Measurements from ENCODE around the gene YAP1.

Gene YAP1

GRCh38 chr11:102109896-102110760 lies at the start of gene YAP1:
YAP1 (plus strand) TSS chr11:102110447; CDS start chr11:102110849, 402 bp downstream.
- ATAC-seq (peak; percentile 74), DNase-seq (peak; percentile 60 to 63)
- Mint-ChIP-seq H3K27ac (peak within 1 kb of the TSS; percentile 19 to 53), H3K9me3 (no peaks in the 10 kb centered on the region), H3K4me1 (peaks cover 17% of the 10 kb centered on the region), H3K27me3 (peaks cover 56% of the 10 kb centered on the region), H3K4me3 (peak within 1 kb of the TSS; percentile 93 to 99)

DNA sequence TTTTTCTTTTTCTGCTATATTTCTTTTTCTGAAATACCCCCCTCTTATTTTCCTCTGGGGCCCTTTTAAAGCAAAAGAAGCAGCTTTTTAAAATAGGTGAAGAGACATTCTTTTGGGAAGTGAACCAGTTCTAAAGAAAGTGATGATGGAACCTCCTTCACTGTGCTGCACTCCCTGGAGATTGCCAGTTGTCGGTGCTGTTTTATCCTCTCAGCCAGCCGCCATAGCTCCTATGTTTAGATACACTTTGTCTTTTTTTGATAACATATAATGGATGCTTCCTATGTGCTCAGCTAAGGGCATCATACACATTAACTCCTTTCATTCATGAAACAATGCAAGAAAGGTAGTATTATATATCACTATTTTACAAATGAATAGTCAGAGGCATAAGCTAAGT lies 49.0 kb upstream of the YAP1 start:
- DNase-seq (no peak), ATAC-seq (no peak)
- Mint-ChIP-seq H3K9me3 (no peaks in the 10 kb centered on the region), H3K4me3 (no peak overlapping the region), H3K27ac (no peak overlapping the region), H3K4me1 (no peaks in the 10 kb centered on the region), H3K27me3 (no peaks in the 10 kb centered on the region)

- H3K27ac Mint-ChIP-seq: no peak overlapping the region
- DNase-seq (no peak), ATAC-seq (no peak)
- H3K4me3 Mint-ChIP-seq: no peak overlapping the region
- no peaks in the 10 kb centered on the region for H3K4me1 Mint-ChIP-seq
- no peaks in the 10 kb centered on the region for H3K9me3 Mint-ChIP-seq
- H3K27me3 Mint-ChIP-seq: no peaks in the 10 kb centered on the region
Measured at GRCh38 chr11:102062106-102062505, 48.1 kb upstream of the YAP1 start.

GRCh38 chr11:102064316-102064715 lies 45.9 kb upstream of the YAP1 start:
- ATAC-seq: no peak
- H3K4me1 Mint-ChIP-seq: no peaks in the 10 kb centered on the region
- H3K4me3 Mint-ChIP-seq: no peak overlapping the region
- DNase-seq: no peak
- H3K9me3 Mint-ChIP-seq: no peaks in the 10 kb centered on the region
- no peaks in the 10 kb centered on the region for H3K27me3 Mint-ChIP-seq
- no peak overlapping the region for H3K27ac Mint-ChIP-seq

- H3K27ac Mint-ChIP-seq: no peak overlapping the region
- no peaks in the 10 kb centered on the region for H3K27me3 Mint-ChIP-seq
- peaks cover 17 to 38% of the 10 kb centered on the region in 2 donors for H3K9me3 Mint-ChIP-seq
- DNase-seq: no peak
- no peak for ATAC-seq
- no peaks in the 10 kb centered on the region for H3K4me1 Mint-ChIP-seq
- no peak overlapping the region for H3K4me3 Mint-ChIP-seq
Measured at GRCh38 chr11:102070766-102071165, 39.5 kb upstream of the YAP1 start.

GRCh38 chr11:102071497-102072472 lies 38.5 kb upstream of the YAP1 start:
- Mint-ChIP-seq H3K4me3 (no peak overlapping the region), H3K9me3 (peaks cover 17 to 38% of the 10 kb centered on the region in 2 donors), H3K4me1 (no peaks in the 10 kb centered on the region), H3K27me3 (peaks cover under 1% of the 10 kb centered on the region), H3K27ac (no peak overlapping the region)
- no peak for DNase-seq
- ATAC-seq: no peak

GRCh38 chr11:102073253-102073652 lies 37.0 kb upstream of the YAP1 start:
- ATAC-seq: no peak
- no peak for DNase-seq
- Mint-ChIP-seq H3K27ac (no peak overlapping the region), H3K4me1 (no peaks in the 10 kb centered on the region), H3K9me3 (peaks cover 17 to 38% of the 10 kb centered on the region in 2 donors), H3K4me3 (no peak overlapping the region), H3K27me3 (peaks cover 6% of the 10 kb centered on the region)

GRCh38 chr11:102079625-102080024 lies 30.6 kb upstream of the YAP1 start:
- no peak overlapping the region for H3K4me3 Mint-ChIP-seq
- H3K9me3 Mint-ChIP-seq: no peaks in the 10 kb centered on the region
- peaks cover 10% of the 10 kb centered on the region for H3K27me3 Mint-ChIP-seq
- no peaks in the 10 kb centered on the region for H3K4me1 Mint-ChIP-seq
- DNase-seq (no peak), ATAC-seq (no peak)
- no peak overlapping the region for H3K27ac Mint-ChIP-seq

DNA sequence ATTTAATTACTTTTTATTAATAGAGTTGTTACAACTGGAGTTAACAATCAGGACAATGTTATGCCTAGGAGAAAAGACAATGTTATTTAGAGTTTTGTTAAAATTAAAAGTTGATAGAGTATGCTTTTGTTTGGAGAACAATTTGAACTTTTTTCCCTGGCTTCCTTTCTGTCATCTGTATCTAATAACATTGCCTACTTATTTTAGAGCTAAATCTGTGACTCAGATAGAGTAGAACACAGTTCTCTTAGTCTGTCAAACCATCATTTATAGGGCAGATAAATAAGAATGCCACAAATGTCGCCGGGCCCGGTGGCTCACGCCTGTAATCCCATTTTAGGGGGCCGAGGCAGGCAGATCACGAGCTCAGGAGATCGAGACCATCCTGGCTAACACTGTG lies 28.9 kb upstream of the YAP1 start:
- no peak for ATAC-seq
- Mint-ChIP-seq H3K4me3 (no peak overlapping the region), H3K4me1 (no peaks in the 10 kb centered on the region), H3K27me3 (peaks cover 13% of the 10 kb centered on the region), H3K9me3 (no peaks in the 10 kb centered on the region), H3K27ac (no peak overlapping the region)
- no peak for DNase-seq

DNA sequence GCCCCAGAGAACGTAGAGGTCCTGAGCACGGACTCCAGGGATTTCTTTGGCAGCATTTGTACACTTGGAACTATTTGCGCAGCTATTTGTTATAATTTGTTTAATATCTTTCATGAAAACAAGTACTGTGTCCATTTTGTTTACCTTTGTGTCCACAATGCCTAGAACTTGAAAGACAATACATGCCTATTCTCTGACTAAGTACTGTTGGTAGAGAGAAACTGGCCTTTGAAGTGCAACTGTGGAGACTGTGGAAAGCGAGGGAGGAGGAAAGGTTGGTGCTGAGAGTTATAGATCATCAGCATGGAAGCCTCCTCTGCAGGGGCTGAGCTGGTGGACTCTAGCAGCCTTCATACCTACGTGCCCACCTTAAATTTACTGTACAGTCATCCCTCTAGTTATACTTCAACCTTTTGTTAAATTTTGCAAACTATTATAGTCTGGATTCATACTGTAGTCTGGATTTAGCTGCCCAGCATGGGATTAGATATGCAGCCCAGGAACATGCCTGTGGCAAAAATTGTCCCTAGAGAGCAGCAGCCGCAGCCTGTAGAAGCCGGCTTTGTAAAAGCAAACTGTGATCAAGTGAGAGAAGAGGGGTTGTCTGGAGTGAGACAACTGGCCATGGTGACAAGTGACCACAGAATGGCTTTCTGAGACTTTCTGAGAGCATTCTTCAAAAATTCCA lies 24.2 kb upstream of the YAP1 start:
- no peaks in the 10 kb centered on the region for H3K9me3 Mint-ChIP-seq
- H3K27me3 Mint-ChIP-seq: peaks cover 15% of the 10 kb centered on the region
- H3K4me3 Mint-ChIP-seq: no peak overlapping the region
- no peaks in the 10 kb centered on the region for H3K4me1 Mint-ChIP-seq
- DNase-seq: no peak
- no peak for ATAC-seq
- no peak overlapping the region for H3K27ac Mint-ChIP-seq

GRCh38 chr11:102097186-102097585 lies 13.1 kb upstream of the YAP1 start:
- Mint-ChIP-seq H3K27me3 (no peaks in the 10 kb centered on the region), H3K9me3 (no peaks in the 10 kb centered on the region), H3K4me1 (no peaks in the 10 kb centered on the region), H3K27ac (no peak overlapping the region), H3K4me3 (no peak overlapping the region)
- no peak for DNase-seq
- ATAC-seq: no peak

DNA sequence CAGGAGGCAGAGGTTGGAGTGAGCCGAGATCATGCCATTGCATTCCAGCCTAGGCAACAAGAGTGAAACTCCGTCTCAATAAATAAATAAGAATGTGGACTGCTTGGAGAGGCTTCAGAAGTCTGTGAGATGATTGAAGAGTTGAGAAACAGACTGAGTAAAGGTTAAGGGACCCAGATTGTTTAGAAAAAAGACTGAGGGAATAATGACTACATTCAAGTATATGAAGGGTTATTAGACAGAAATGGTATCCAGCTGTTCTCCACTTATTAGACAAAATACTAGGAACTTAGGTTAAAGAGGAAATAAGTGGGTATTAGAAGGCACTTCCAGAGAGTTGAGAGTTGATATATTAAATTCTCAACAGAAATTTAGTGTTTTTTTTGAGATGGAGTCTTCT lies 10.5 kb upstream of the YAP1 start:
- H3K9me3 Mint-ChIP-seq: no peaks in the 10 kb centered on the region
- H3K4me1 Mint-ChIP-seq: no peaks in the 10 kb centered on the region
- peaks cover 12% of the 10 kb centered on the region for H3K27me3 Mint-ChIP-seq
- no peak overlapping the region for H3K4me3 Mint-ChIP-seq
- DNase-seq (no peak), ATAC-seq (no peak)
- peak overlapping the region in 1 of 2 donors; percentile 29 for H3K27ac Mint-ChIP-seq

GRCh38 chr11:102108734-102109440 lies 1.4 kb upstream of the YAP1 start:
- H3K4me1 Mint-ChIP-seq: peaks cover 17% of the 10 kb centered on the region
- no peaks in the 10 kb centered on the region for H3K9me3 Mint-ChIP-seq
- H3K27ac Mint-ChIP-seq: no peak overlapping the region
- no peak overlapping the region for H3K4me3 Mint-ChIP-seq
- DNase-seq: no peak
- no peak for ATAC-seq
- H3K27me3 Mint-ChIP-seq: peaks cover 54% of the 10 kb centered on the region

- H3K4me1 Mint-ChIP-seq: peaks cover 17% of the 10 kb centered on the region
- ATAC-seq (peak; percentile 61), DNase-seq (peak in 1 of 2 donors; percentile 28)
- no peaks in the 10 kb centered on the region for H3K9me3 Mint-ChIP-seq
- peak overlapping the region in 1 of 2 donors; percentile 74 for H3K4me3 Mint-ChIP-seq
- no peak overlapping the region for H3K27ac Mint-ChIP-seq
- peaks cover 59% of the 10 kb centered on the region for H3K27me3 Mint-ChIP-seq
Measured at GRCh38 chr11:102110761-102111010, 439 bp downstream of the YAP1 start.
